HCT116 (cell line): ENCODE data around the gene RAP2C. TPM values are rescaled to one million over a fixed set of nuclear protein-coding genes. Genes with fewer than 3 reads are reported as not detected.

ENCODE experiments used
- ATAC-seq: fragments of 200-7000 bp; cut with Tn5 transposase; 2 replicates; pipeline ENCODE4 v1.9.1; 2020; ENCODE audit warnings: mild to moderate bottlenecking, moderate library complexity
- BruUV-seq: library from RNA; stranded (reverse); fragments of 400-500 nt; replicated peaks from 2 replicates; lab custom pipeline; 2021; lab: Mats Ljungman, UMichigan
- CTCF ChIA-PET: fragments of 300-600 bp; sonication (Branson Sonifier 250); formaldehyde crosslinking; loops from one replicate; lab custom pipeline; 2021; ENCODE audit warnings: antibody characterized with exemption; lab: Charles Lee
- POLR2A ChIA-PET: fragments of 300-600, 350-600 bp; sonication (Branson Sonifier 250); formaldehyde crosslinking; loops from one replicate; lab custom pipeline; 2021; ENCODE audit warnings: antibody characterized with exemption; lab: Charles Lee
- RAD21 ChIA-PET, 2 experiments: fragments of 300-600 bp; sonication (Branson Sonifier 250); formaldehyde crosslinking; loops; one replicate each; lab custom pipeline; 2023; ENCODE audit warnings: low total read pairs in 2 of 2; ENCODE audit not compliant: uncharacterized antibody in 2 of 2, unreplicated experiment in 2 of 2, low non-redundant PET in 1 of 2; lab: Charles Lee
- DNase-seq: peaks from one replicate; pipeline ENCODE4 v3.0.0-alpha.2; 2010; ENCODE audit warnings: low read depth, low spot score
- H2AFZ ChIP-seq: fragments of 200-600 bp; shearing (Covaris generic), sonication (generic); 2 replicates; pipeline ENCODE4 v1.6.1; 2017; ENCODE audit warnings: low read depth, mixed run types, mixed read lengths, antibody characterized with exemption, low read length; ENCODE audit not compliant: poor library complexity, severe bottlenecking
- H3K27ac ChIP-seq: 2 replicates; pipeline ENCODE4 v1.5.1; 2012; ENCODE audit warnings: low read depth, low read length
- H3K27me3 ChIP-seq: fragments of 200-600 bp; sonication (generic); 2 replicates; pipeline ENCODE4 v1.6.1; 2016; ENCODE audit warnings: mixed run types, low read length, mixed read lengths; ENCODE audit not compliant: insufficient read depth
- H3K36me3 ChIP-seq, 2 experiments: fragments of 200-500 bp in 1 of 2; fragments of 200-600 bp in 1 of 2; sonication (Bioruptor generic) in 1 of 2; sonication (generic) in 1 of 2; 2 replicates each; pipeline versions ENCODE4 v1.5.1 to v1.6.1; 2014 to 2016; ENCODE audit warnings: low read length in 2 of 2, inconsistent platforms in 1 of 2, mixed read lengths in 1 of 2, mixed run types in 1 of 2; ENCODE audit not compliant: insufficient read depth in 2 of 2, control insufficient read depth in 1 of 2
- H3K4me1 ChIP-seq, 2 experiments: fragments of 200-600 bp in 1 of 2; sonication (generic) in 1 of 2; 2 replicates each; pipeline versions ENCODE4 v1.5.1 to v1.6.1; 2012 to 2017; ENCODE audit warnings: low read length in 2 of 2, inconsistent platforms in 1 of 2, mild to moderate bottlenecking in 1 of 2, mixed read lengths in 1 of 2, mixed run types in 1 of 2, moderate library complexity in 1 of 2; ENCODE audit not compliant: insufficient read depth in 2 of 2, control insufficient read depth in 1 of 2
- H3K4me2 ChIP-seq: fragments of 200-600 bp; sonication (generic); 2 replicates; pipeline ENCODE4 v1.6.1; 2017; ENCODE audit warnings: mixed run types, low read length, mixed read lengths
- H3K4me3 ChIP-seq, 2 experiments: fragments of 200-600 bp in 1 of 2; sonication (generic) in 1 of 2; replicated peaks in 1 of 2; 2 replicates each; pipeline ENCODE4 v1.5.1; 2011 to 2016; ENCODE audit warnings: low read length in 2 of 2, control low read depth in 1 of 2, low read depth in 1 of 2, mild to moderate bottlenecking in 1 of 2, mixed read lengths in 1 of 2, mixed run types in 1 of 2
- H3K79me2 ChIP-seq: fragments of 200-600 bp; sonication (generic); 2 replicates; pipeline ENCODE4 v1.6.1; 2017; ENCODE audit warnings: mild to moderate bottlenecking, mixed run types, low read length, moderate library complexity, mixed read lengths; ENCODE audit not compliant: insufficient read depth
- H3K9ac ChIP-seq: fragments of 200-600 bp; sonication (generic); 2 replicates; pipeline ENCODE4 v1.6.1; 2016; ENCODE audit warnings: low read length, mixed read lengths
- H3K9me2 ChIP-seq: fragments of 200-600 bp; sonication (generic), shearing (Covaris generic); 2 replicates; pipeline ENCODE4 v1.6.1; 2017; ENCODE audit warnings: mixed run types, mild to moderate bottlenecking, moderate library complexity; ENCODE audit not compliant: insufficient read depth
- H3K9me3 ChIP-seq, 2 experiments: fragments of 200-500 bp in 1 of 2; fragments of 200-600 bp in 1 of 2; sonication (Bioruptor generic) in 1 of 2; sonication (generic) in 1 of 2; 2 replicates each; pipeline ENCODE4 v1.6.1; 2014 to 2017; ENCODE audit warnings: low read length in 2 of 2, mixed read lengths in 2 of 2, inconsistent platforms in 1 of 2, low read depth in 1 of 2, mild to moderate bottlenecking in 1 of 2, mixed run types in 1 of 2, moderate library complexity in 1 of 2; ENCODE audit not compliant: control insufficient read depth in 1 of 2, insufficient read depth in 1 of 2
- H4K20me1 ChIP-seq: fragments of 200-600 bp; sonication (generic), shearing (Covaris generic); 2 replicates; pipeline ENCODE4 v1.6.1; 2017; ENCODE audit warnings: mixed run types, mild to moderate bottlenecking, moderate library complexity; ENCODE audit not compliant: insufficient read depth
- CEBPB ChIP-seq: IDR thresholded peaks from 2 replicates; pipeline ENCODE4 v1.6.1; 2012; ENCODE audit warnings: low read depth
- ELF1 ChIP-seq: IDR thresholded peaks from 2 replicates; pipeline ENCODE4 v1.6.1; 2012; ENCODE audit warnings: low read depth, borderline replicate concordance
- EZH2 ChIP-seq: fragments of 200-600 bp; sonication (generic); IDR thresholded peaks from 2 replicates; pipeline ENCODE4 v1.6.1; 2017; ENCODE audit warnings: antibody characterized with exemption, mixed run types
- EZH2phosphoT487 ChIP-seq: fragments of 200-600 bp; IDR thresholded peaks from 2 replicates; pipeline ENCODE4 v1.6.1; 2018; ENCODE audit warnings: antibody characterized with exemption, borderline replicate concordance
- FOSL1 ChIP-seq: IDR thresholded peaks from 2 replicates; pipeline ENCODE4 v1.6.1; 2012; ENCODE audit warnings: low read depth
- POLR2A ChIP-seq: IDR thresholded peaks from 2 replicates; pipeline ENCODE4 v1.7.0; 2011; ENCODE audit warnings: borderline replicate concordance; ENCODE audit not compliant: insufficient read depth, insufficient read length; ENCODE audit errors: extremely low read depth
- RAD21 ChIP-seq: IDR thresholded peaks from 2 replicates; pipeline ENCODE4 v1.6.1; 2012; ENCODE audit warnings: low read depth, mild to moderate bottlenecking
- SIN3A ChIP-seq: IDR thresholded peaks from 2 replicates; pipeline ENCODE4 v1.6.1; 2012; ENCODE audit warnings: low read depth
- SP1 ChIP-seq: IDR thresholded peaks from 2 replicates; pipeline ENCODE4 v1.6.1; 2012; ENCODE audit warnings: low read depth
- SRF ChIP-seq: IDR thresholded peaks from 2 replicates; pipeline ENCODE4 v1.6.1; 2012; ENCODE audit warnings: low read depth
- intact Hi-C: fragments of 100-400 bp; cut with micrococcal nuclease; formaldehyde crosslinking; loops from 2 replicates; pipeline ENCODE4 v1.10.0; 2022
- total RNA-seq: library from RNA; stranded (reverse); gene quantifications from one replicate; pipeline ENCODE4 v1.2.1, GENCODE V29; 2021; ENCODE audit not compliant: unreplicated experiment
- TF ChIP-seq, protein P1 (sequence below): IDR thresholded peaks from 2 replicates; pipeline ENCODE4 v1.6.1; 2011; ENCODE audit warnings: mild to moderate bottlenecking, low read length, moderate library complexity; ENCODE audit not compliant: insufficient replicate concordance; ENCODE audit errors: extremely low read depth
- TF ChIP-seq, protein P2 (sequence below): IDR thresholded peaks from 2 replicates; pipeline ENCODE4 v1.6.1; 2012

Gene RAP2C
- total RNA-seq, 1 experiment from 2014 or later = 19.9 TPM

DNA sequence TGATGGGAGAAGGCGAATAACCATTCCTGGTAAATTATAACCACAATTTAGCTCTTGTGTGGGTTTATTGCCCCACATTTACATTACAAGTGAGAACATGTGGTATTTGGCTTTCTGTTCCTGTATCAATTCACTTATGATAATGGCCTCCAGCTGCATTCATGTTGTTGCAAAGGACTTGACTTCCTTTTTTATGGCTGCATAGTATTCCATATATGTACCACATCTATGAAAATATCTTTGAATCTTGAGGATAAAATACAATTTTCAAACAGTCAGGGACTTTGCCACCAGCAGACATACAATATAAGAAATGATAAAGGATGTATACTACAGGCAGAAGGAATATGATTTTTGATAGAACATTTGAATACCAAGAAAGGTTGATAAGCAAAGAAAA is 27.3 kb downstream of the RAP2C start:
- no peaks in the 10 kb centered on the region for H3K9me2 ChIP-seq
- BruUV-seq = no TSS peak
- no peaks in the 10 kb centered on the region for H4K20me1 ChIP-seq
- ChIA-PET POLR2A (no interaction called here), RAD21 (no interaction called here), CTCF (no interaction called here)
- H3K9ac ChIP-seq = no peak overlapping the region
- H3K27me3 ChIP-seq = no peaks in the 10 kb centered on the region
- H3K36me3 ChIP-seq = no peaks in the 10 kb centered on the region
- no peak overlapping the region for H2AFZ ChIP-seq
- H3K27ac ChIP-seq = no peak overlapping the region
- no peaks in the 10 kb centered on the region for H3K9me3 ChIP-seq
- no peaks in the 10 kb centered on the region for H3K79me2 ChIP-seq
- DNase-seq (no peak), ATAC-seq (no peak)
- H3K4me3 ChIP-seq = no peak overlapping the region
- intact Hi-C loops = no loop called here
- TF ChIP-seq SRF (no peak), EZH2phosphoT487 (no peak), SP1 (no peak)
- no peaks in the 10 kb centered on the region for H3K4me1 ChIP-seq
- H3K4me2 ChIP-seq = no peak overlapping the region

DNA sequence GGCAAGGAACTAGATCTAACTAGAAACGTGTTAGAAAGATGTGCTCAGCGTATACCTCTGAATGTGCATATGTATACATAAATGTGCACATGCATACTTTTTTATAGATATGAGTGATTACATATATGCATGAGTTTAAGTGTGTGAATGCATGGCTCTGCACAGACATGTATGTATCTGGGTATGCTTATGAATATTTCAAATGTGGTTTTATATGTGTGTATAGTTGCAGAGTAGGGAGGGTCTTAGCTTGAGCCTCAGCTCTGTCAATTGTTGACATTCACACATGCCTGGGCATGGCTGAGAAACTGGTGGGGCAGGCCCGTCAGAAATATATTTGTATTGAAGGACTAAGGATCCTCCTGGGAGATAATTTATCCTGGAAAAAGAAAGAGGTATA is 31.1 kb downstream of the RAP2C start:
- no peaks in the 10 kb centered on the region for H3K36me3 ChIP-seq
- ChIA-PET RAD21 (no interaction called here), CTCF (no interaction called here), POLR2A (no interaction called here)
- H3K9ac ChIP-seq = no peak overlapping the region
- H3K4me1 ChIP-seq = no peaks in the 10 kb centered on the region
- no peak overlapping the region for H3K4me3 ChIP-seq
- no peak overlapping the region for H3K27ac ChIP-seq
- H2AFZ ChIP-seq = no peak overlapping the region
- no peaks in the 10 kb centered on the region for H3K9me2 ChIP-seq
- no peak for ATAC-seq
- no peaks in the 10 kb centered on the region for H4K20me1 ChIP-seq
- BruUV-seq = no TSS peak
- H3K79me2 ChIP-seq = no peaks in the 10 kb centered on the region
- H3K4me2 ChIP-seq = no peak overlapping the region
- no peaks in the 10 kb centered on the region for H3K9me3 ChIP-seq
- intact Hi-C loops = no loop called here
- no peaks in the 10 kb centered on the region for H3K27me3 ChIP-seq
- no peak for DNase-seq
- TF ChIP-seq POLR2A = no peak
- TF ChIP-seq SIN3A = no peak
- TF ChIP-seq, protein P1, sequence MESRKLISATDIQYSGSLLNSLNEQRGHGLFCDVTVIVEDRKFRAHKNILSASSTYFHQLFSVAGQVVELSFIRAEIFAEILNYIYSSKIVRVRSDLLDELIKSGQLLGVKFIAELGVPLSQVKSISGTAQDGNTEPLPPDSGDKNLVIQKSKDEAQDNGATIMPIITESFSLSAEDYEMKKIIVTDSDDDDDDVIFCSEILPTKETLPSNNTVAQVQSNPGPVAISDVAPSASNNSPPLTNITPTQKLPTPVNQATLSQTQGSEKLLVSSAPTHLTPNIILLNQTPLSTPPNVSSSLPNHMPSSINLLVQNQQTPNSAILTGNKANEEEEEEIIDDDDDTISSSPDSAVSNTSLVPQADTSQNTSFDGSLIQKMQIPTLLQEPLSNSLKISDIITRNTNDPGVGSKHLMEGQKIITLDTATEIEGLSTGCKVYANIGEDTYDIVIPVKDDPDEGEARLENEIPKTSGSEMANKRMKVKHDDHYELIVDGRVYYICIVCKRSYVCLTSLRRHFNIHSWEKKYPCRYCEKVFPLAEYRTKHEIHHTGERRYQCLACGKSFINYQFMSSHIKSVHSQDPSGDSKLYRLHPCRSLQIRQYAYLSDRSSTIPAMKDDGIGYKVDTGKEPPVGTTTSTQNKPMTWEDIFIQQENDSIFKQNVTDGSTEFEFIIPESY = no peak
- TF ChIP-seq RAD21 = no peak
- TF ChIP-seq, protein P2, sequence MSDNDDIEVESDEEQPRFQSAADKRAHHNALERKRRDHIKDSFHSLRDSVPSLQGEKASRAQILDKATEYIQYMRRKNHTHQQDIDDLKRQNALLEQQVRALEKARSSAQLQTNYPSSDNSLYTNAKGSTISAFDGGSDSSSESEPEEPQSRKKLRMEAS = no peak
- no peak for TF ChIP-seq CEBPB
- no peak for TF ChIP-seq EZH2
- no peak for TF ChIP-seq FOSL1
- no peak for TF ChIP-seq ELF1
- TF ChIP-seq, all 23 proteins: peak for 0
